HepG2 (cell line): ENCODE data around the gene DNAJC15. TPM values are rescaled to one million over a fixed set of nuclear protein-coding genes. Genes with fewer than 3 reads are reported as not detected.

Source experiments
- ATAC-seq: fragments of 200-7000 bp; cut with Tn5 transposase; 3 replicates; pipeline ENCODE4 v1.9.1; 2020; ENCODE audit warnings: mild to moderate bottlenecking, moderate library complexity
- BruUV-seq: library from RNA; stranded (reverse); fragments of 400-500 nt; replicated peaks from 2 replicates; lab custom pipeline; 2021; lab: Mats Ljungman, UMichigan
- CTCF ChIA-PET: fragments of 300-600 bp; formaldehyde crosslinking; extraction: SDS; loops from one replicate; lab custom pipeline; 2021; ENCODE audit warnings: low total read pairs, inconsistent platforms, low intra/inter-chr PET ratio; lab: Yijun Ruan, JAX
- POLR2A ChIA-PET: fragments of 350-600 bp; sonication (Branson Sonifier 250); formaldehyde crosslinking; loops from one replicate; lab custom pipeline; 2020; ENCODE audit warnings: antibody characterized with exemption, inconsistent platforms; lab: Yijun Ruan, JAX
- DNase-seq: peaks from one replicate; pipeline ENCODE4 v3.0.0-alpha.2; 2015; ENCODE audit warnings: low spot score
- FAIRE-seq: peaks from 3 replicates; lab custom pipeline; 2011; peaks lifted over from hg19 to GRCh38; lab: Jason Lieb, UNC
- H2AFZ ChIP-seq: one replicate; pipeline ENCODE4 v1.6.1; 2011; ENCODE audit warnings: low read length, inconsistent platforms
- H3K27ac ChIP-seq: fragments of 300-600 bp; 3 replicates; pipeline ENCODE4 v1.8.0; 2011; ENCODE audit warnings: mixed run types, mild to moderate bottlenecking, mixed read lengths, low read length, inconsistent platforms; ENCODE audit not compliant: insufficient read depth; ENCODE audit errors: extremely low read length
- H3K27me3 ChIP-seq, 2 experiments: fragments of 200-600 bp in 1 of 2; 2 replicates in 1 of 2; 3 replicates in 1 of 2; pipeline versions ENCODE4 v1.6.0 to v1.8.0; 2011; ENCODE audit warnings: low read length in 2 of 2, mild to moderate bottlenecking in 2 of 2, moderate library complexity in 2 of 2, inconsistent platforms in 1 of 2; ENCODE audit not compliant: insufficient read depth in 2 of 2, control insufficient read depth in 1 of 2
- H3K36me3 ChIP-seq, 2 experiments: fragments of 200-600 bp in 1 of 2; replicated peaks in 1 of 2; 2 replicates in 1 of 2; 3 replicates in 1 of 2; pipeline versions ENCODE4 v1.5.1 to v1.8.0; 2011; ENCODE audit warnings: low read length in 2 of 2, inconsistent platforms in 1 of 2; ENCODE audit not compliant: insufficient read depth in 2 of 2, control insufficient read depth in 1 of 2
- H3K4me1 ChIP-seq: 2 replicates; pipeline ENCODE4 v1.5.1; 2012; ENCODE audit warnings: low read length, inconsistent platforms; ENCODE audit not compliant: insufficient read depth
- H3K4me2 ChIP-seq: 2 replicates; pipeline ENCODE4 v1.6.0; 2011; ENCODE audit warnings: low read depth, low read length, inconsistent platforms
- H3K4me3 ChIP-seq, 3 experiments: fragments of 200-600 bp in 1 of 3; sonication (generic), shearing (Covaris generic) in 1 of 3; replicated peaks in 1 of 3; 2 replicates each; pipeline ENCODE4 v1.5.1; 2011 to 2016; ENCODE audit warnings: low read length in 3 of 3, inconsistent platforms in 2 of 3, low read depth in 2 of 3, mild to moderate bottlenecking in 2 of 3, control low read depth in 1 of 3, mixed read lengths in 1 of 3; ENCODE audit not compliant: insufficient read depth in 1 of 3
- H3K79me2 ChIP-seq: one replicate; pipeline ENCODE4 v1.6.1; 2011; ENCODE audit warnings: low read length, inconsistent platforms; ENCODE audit not compliant: insufficient read depth
- H3K9ac ChIP-seq: 2 replicates; pipeline ENCODE4 v1.6.0; 2011; ENCODE audit warnings: mild to moderate bottlenecking, low read depth, low read length, inconsistent platforms; ENCODE audit not compliant: insufficient read depth
- H3K9me3 ChIP-seq: 2 replicates; pipeline ENCODE4 v1.5.1; 2012; ENCODE audit warnings: mild to moderate bottlenecking, low read length
- H4K20me1 ChIP-seq: 2 replicates; pipeline ENCODE4 v1.6.0; 2011; ENCODE audit warnings: inconsistent platforms, mild to moderate bottlenecking, low read length, moderate library complexity; ENCODE audit not compliant: insufficient read depth
- AGO2 ChIP-seq: fragments of 200-400 bp; formaldehyde crosslinking; optimal IDR thresholded peaks from 2 replicates; pipeline ENCODE3; 2017; ENCODE audit warnings: mild to moderate bottlenecking, low read depth, low read length, moderate library complexity
- ATRX ChIP-seq: sonication (generic); formaldehyde crosslinking; IDR thresholded peaks from 2 replicates; pipeline ENCODE4 v1.4.0; 2020; ENCODE audit warnings: missing genetic modification reagents, borderline replicate concordance
- KDM1A ChIP-seq: IDR thresholded peaks from 2 replicates; pipeline ENCODE4 v1.6.1; 2016; ENCODE audit warnings: missing compliant biosample characterization
- KMT2A ChIP-seq: sonication (generic); formaldehyde crosslinking; IDR thresholded peaks from 2 replicates; pipeline ENCODE4 v1.4.0; 2020; ENCODE audit warnings: missing genetic modification reagents
- TBL1XR1 ChIP-seq: fragments of 150-350 bp; IDR thresholded peaks from 2 replicates; pipeline ENCODE4 v1.6.1; 2014; ENCODE audit warnings: borderline replicate concordance, low read length; ENCODE audit not compliant: partially characterized antibody
- TFDP1 ChIP-seq: IDR thresholded peaks from 2 replicates; pipeline ENCODE4 v1.6.1; 2016; ENCODE audit warnings: missing compliant biosample characterization, missing genetic modification reagents, borderline replicate concordance
- ZMAT5 ChIP-seq: sonication (generic); formaldehyde crosslinking; IDR thresholded peaks from 2 replicates; pipeline ENCODE4 v1.5.0; 2020; ENCODE audit warnings: mild to moderate bottlenecking, low read depth, missing genetic modification reagents, borderline replicate concordance
- ZNF230 ChIP-seq: sonication (generic); formaldehyde crosslinking; IDR thresholded peaks from 2 replicates; pipeline ENCODE4 v1.4.0; 2020; ENCODE audit warnings: mild to moderate bottlenecking, missing genetic modification reagents
- ZNF3 ChIP-seq: IDR thresholded peaks from 2 replicates; pipeline ENCODE4 v1.7.0; 2017; ENCODE audit warnings: inconsistent platforms
- ZNF558 ChIP-seq: sonication (generic); formaldehyde crosslinking; IDR thresholded peaks from 2 replicates; pipeline ENCODE4 v1.9.0; 2022; ENCODE audit warnings: mild to moderate bottlenecking, missing genetic modification reagents, borderline replicate concordance
- ZNF784 ChIP-seq: sonication (generic); formaldehyde crosslinking; IDR thresholded peaks from 2 replicates; pipeline ENCODE4 v1.5.1; 2020; ENCODE audit warnings: missing genetic modification reagents, mild to moderate bottlenecking, borderline replicate concordance
- ZNF850 ChIP-seq: sonication (generic); formaldehyde crosslinking; conservative IDR thresholded peaks from 2 replicates; pipeline ENCODE4 v1.9.0; 2021; ENCODE audit warnings: mild to moderate bottlenecking, missing genetic modification reagents
- WGBS: methylation state at CpG from one replicate; pipeline ENCODE4 v1.1.6; 2017; ENCODE audit warnings: low lambda C conversion rate; 5-methylcytosine and 5-hydroxymethylcytosine counted together
- in situ Hi-C: cut with HindIII; loops from 2 replicates; pipeline ENCODE4 v1.10.0; 2017; ENCODE audit warnings: low pct_unique_long_range_greater_than_20kb; ENCODE audit not compliant: extremely low pct_ligation_motif_present
- intact Hi-C: fragments of 100-400 bp; cut with micrococcal nuclease; formaldehyde crosslinking; loops from one replicate; pipeline ENCODE4 v1.10.0; 2022; ENCODE audit not compliant: unreplicated experiment
- polyA plus RNA-seq, 8 experiments: library from polyadenylated mRNA; depleted of rRNA in 3 of 8; stranded (reverse) in 7 of 8; unstranded in 1 of 8; fragments of >200 nt; fragmentation: Illumina TruSeq in 4 of 8; extraction: Trizol in 4 of 8; gene quantifications; 2 replicates each; pipeline versions ENCODE4 v1.2.1 to v1.2.3, GENCODE V29; 2011 to 2016; ENCODE audit warnings: low read depth in 4 of 8, missing spikeins in 1 of 8, mixed read lengths in 1 of 8; ENCODE audit not compliant: insufficient read depth in 1 of 8
- total RNA-seq, 5 experiments: library from RNA; depleted of rRNA; stranded (reverse); fragments of >200 nt; fragmentation: Illumina TruSeq; extraction: Trizol; gene quantifications; 2 replicates each; pipeline ENCODE4 v1.2.3, GENCODE V29; 2016; ENCODE audit warnings: low read depth in 1 of 5
- TF ChIP-seq, protein P1 (sequence below): sonication (generic); formaldehyde crosslinking; IDR thresholded peaks from 2 replicates; pipeline ENCODE4 v1.4.0; 2020; ENCODE audit warnings: missing genetic modification reagents
- TF ChIP-seq, protein P2 (sequence below): IDR thresholded peaks from 2 replicates; pipeline ENCODE4 v1.6.1; 2016

The DNAJC15 gene
- total and polyA plus RNA-seq, 2 of the 13 experiments (the other 11 are each of a cell fraction or from before 2014, with no cell fraction given), result 23.0 to 31.9 TPM

- TF ChIP-seq, protein P1, sequence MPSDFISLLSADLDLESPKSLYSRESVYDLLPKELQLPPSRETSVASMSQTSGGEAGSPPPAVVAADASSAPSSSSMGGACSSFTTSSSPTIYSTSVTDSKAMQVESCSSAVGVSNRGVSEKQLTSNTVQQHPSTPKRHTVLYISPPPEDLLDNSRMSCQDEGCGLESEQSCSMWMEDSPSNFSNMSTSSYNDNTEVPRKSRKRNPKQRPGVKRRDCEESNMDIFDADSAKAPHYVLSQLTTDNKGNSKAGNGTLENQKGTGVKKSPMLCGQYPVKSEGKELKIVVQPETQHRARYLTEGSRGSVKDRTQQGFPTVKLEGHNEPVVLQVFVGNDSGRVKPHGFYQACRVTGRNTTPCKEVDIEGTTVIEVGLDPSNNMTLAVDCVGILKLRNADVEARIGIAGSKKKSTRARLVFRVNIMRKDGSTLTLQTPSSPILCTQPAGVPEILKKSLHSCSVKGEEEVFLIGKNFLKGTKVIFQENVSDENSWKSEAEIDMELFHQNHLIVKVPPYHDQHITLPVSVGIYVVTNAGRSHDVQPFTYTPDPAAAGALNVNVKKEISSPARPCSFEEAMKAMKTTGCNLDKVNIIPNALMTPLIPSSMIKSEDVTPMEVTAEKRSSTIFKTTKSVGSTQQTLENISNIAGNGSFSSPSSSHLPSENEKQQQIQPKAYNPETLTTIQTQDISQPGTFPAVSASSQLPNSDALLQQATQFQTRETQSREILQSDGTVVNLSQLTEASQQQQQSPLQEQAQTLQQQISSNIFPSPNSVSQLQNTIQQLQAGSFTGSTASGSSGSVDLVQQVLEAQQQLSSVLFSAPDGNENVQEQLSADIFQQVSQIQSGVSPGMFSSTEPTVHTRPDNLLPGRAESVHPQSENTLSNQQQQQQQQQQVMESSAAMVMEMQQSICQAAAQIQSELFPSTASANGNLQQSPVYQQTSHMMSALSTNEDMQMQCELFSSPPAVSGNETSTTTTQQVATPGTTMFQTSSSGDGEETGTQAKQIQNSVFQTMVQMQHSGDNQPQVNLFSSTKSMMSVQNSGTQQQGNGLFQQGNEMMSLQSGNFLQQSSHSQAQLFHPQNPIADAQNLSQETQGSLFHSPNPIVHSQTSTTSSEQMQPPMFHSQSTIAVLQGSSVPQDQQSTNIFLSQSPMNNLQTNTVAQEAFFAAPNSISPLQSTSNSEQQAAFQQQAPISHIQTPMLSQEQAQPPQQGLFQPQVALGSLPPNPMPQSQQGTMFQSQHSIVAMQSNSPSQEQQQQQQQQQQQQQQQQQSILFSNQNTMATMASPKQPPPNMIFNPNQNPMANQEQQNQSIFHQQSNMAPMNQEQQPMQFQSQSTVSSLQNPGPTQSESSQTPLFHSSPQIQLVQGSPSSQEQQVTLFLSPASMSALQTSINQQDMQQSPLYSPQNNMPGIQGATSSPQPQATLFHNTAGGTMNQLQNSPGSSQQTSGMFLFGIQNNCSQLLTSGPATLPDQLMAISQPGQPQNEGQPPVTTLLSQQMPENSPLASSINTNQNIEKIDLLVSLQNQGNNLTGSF (CRISPR knock-in tag), result no peak
- TF ChIP-seq TFDP1 (CRISPR knock-in tag) (no peak), TBL1XR1 (no peak), KMT2A (CRISPR knock-in tag) (no peak), KDM1A (CRISPR knock-in tag) (no peak)
- TF ChIP-seq, all 625 proteins: peak for 0
These were observed 103.0 kb downstream of the DNAJC15 start (continued) for GRCh38 chr13:43126420-43126819.

DNA sequence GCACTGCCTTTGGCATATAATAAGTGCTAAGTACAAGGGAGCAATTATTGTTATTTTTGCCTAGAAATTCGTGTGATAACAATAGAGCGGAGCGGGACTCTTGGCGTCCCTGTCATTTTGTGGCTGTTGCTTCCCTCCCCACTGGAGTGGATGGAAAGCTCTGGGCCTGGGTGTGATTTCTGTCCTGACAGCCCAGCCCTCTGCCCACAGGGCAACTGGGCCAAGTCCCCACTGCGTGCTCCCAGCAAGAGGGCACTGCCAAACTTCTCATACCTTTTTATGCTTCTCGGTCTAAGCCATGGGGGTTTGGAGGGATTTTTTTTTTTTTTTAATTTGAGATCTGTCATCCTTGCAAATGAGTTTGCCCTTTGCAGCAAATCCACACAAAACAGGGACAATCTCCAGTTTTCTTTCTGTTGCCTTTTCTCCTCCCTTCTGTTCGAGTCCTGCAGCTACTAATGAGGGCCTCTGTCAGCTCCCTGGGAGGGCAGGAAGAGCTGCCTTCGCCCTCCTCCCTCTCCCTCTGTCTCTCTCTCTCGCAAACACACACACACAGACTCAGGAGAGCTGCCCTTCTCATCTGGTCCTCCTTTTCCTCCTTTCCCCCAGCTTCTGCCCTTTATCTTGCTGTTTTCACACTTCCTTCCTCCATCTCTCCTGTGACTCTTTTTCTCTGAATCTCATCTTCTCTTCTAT is 103.9 kb downstream of the DNAJC15 start:
- ChIA-PET CTCF (no interaction called here), POLR2A (no interaction called here)
- FAIRE-seq (no peak), DNase-seq (no peak), ATAC-seq (no peak)
- H3K9ac ChIP-seq, result no peak overlapping the region
- no peaks in the 10 kb centered on the region for H3K9me3 ChIP-seq
- intact Hi-C loops (no loop called here), in situ Hi-C loops (loop anchor here (25.0 kb wide), 1 partner anchor 540 kb away; no protein-coding TSS in a partner anchor)
- no TSS peak for BruUV-seq
- peaks cover 2 to 13% of the 10 kb centered on the region in 2 experiments; a peak in 3 of 5 replicates for H3K27me3 ChIP-seq
- H2AFZ ChIP-seq, result no peak overlapping the region
- H3K4me3 ChIP-seq, result no peak overlapping the region
- 23% methylated on average over 8 of the region's 9 CpGs for WGBS
- H3K4me1 ChIP-seq, result no peaks in the 10 kb centered on the region
- no peak overlapping the region for H3K27ac ChIP-seq
- no peaks in the 10 kb centered on the region for H3K79me2 ChIP-seq
- H4K20me1 ChIP-seq, result no peaks in the 10 kb centered on the region
- no peaks in the 10 kb centered on the region for H3K36me3 ChIP-seq
- H3K4me2 ChIP-seq, result no peak overlapping the region
- no peak for TF ChIP-seq ATRX (CRISPR knock-in tag)
- no peak for TF ChIP-seq ZNF850 (CRISPR knock-in tag)
- TF ChIP-seq ZMAT5 (CRISPR knock-in tag), result no peak
- TF ChIP-seq ZNF3, result no peak
- no peak for TF ChIP-seq ZNF784
- no peak for TF ChIP-seq ZNF230 (CRISPR knock-in tag)
- TF ChIP-seq, protein P2, sequence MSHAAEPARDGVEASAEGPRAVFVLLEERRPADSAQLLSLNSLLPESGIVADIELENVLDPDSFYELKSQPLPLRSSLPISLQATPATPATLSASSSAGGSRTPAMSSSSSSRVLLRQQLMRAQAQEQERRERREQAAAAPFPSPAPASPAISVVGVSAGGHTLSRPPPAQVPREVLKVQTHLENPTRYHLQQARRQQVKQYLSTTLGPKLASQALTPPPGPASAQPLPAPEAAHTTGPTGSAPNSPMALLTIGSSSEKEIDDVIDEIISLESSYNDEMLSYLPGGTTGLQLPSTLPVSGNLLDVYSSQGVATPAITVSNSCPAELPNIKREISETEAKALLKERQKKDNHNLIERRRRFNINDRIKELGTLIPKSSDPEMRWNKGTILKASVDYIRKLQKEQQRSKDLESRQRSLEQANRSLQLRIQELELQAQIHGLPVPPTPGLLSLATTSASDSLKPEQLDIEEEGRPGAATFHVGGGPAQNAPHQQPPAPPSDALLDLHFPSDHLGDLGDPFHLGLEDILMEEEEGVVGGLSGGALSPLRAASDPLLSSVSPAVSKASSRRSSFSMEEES (CRISPR knock-in tag), result no peak
- no peak for TF ChIP-seq ZNF558 (CRISPR knock-in tag)
- TF ChIP-seq AGO2, result no peak
